T-cell (primary cell): ENCODE data around the gene SLC52A3. TPM values are rescaled to one million over a fixed set of nuclear protein-coding genes. Genes with fewer than 3 reads are reported as not detected.

Source experiments
- ATAC-seq, 4 experiments: fragments of 200-7000 bp in 3 of 4; fragments of 150-1000 bp in 1 of 4; cut with Tn5 transposase; replicated peaks in 1 of 4; 1 replicate in 3 of 4; 2 replicates in 1 of 4; pipeline ENCODE4 v1.10.0; 2021; ENCODE audit warnings: moderate library complexity in 3 of 4, mild to moderate bottlenecking in 2 of 4, moderate number of reproducible peaks in 1 of 4
- CTCF ChIA-PET, 2 donors: fragments of 300-600 bp; sonication (Branson Sonifier 250); formaldehyde crosslinking; loops; one replicate each; lab custom pipeline; 2022; ENCODE audit warnings: antibody characterized with exemption in 2 of 2; lab: Charles Lee
- POLR2A ChIA-PET, 2 donors: fragments of 300-600 bp; sonication (Branson Sonifier 250); formaldehyde crosslinking; loops; one replicate each; lab custom pipeline; 2022; ENCODE audit warnings: antibody characterized with exemption in 2 of 2; lab: Charles Lee
- DNase-seq, 35 experiments: peaks; one replicate each; pipeline versions ENCODE4 v3.0.0 to v3.0.0-alpha.2; 2013 to 2023
- H3K27ac ChIP-seq: one replicate; pipeline ENCODE4 v1.5.1; 2013; ENCODE audit warnings: low read length
- H3K27me3 ChIP-seq, 2 experiments: replicated peaks in 1 of 2; 1 replicate in 1 of 2; 2 replicates in 1 of 2; pipeline versions ENCODE4 v1.6.1 to v1.7.0; 2013; ENCODE audit warnings: low read length in 1 of 2, mixed read lengths in 1 of 2; ENCODE audit not compliant: control insufficient read depth in 2 of 2, insufficient read depth in 2 of 2; ENCODE audit errors: extremely low read depth in 1 of 2
- H3K36me3 ChIP-seq, 2 donors: 1 replicate in 1 of 2; 2 replicates in 1 of 2; pipeline versions ENCODE4 v1.6.1 to v1.7.0; 2013; ENCODE audit warnings: low read length in 1 of 2; ENCODE audit not compliant: control insufficient read depth in 2 of 2, insufficient read depth in 1 of 2; ENCODE audit errors: extremely low read depth in 1 of 2
- H3K4me1 ChIP-seq, 2 experiments: 1 replicate in 1 of 2; 2 replicates in 1 of 2; pipeline versions ENCODE4 v1.6.1 to v1.7.0; 2013; ENCODE audit warnings: low read length in 2 of 2, mixed read lengths in 1 of 2; ENCODE audit not compliant: insufficient read depth in 2 of 2, control insufficient read depth in 1 of 2; ENCODE audit errors: extremely low read depth in 1 of 2
- H3K4me3 ChIP-seq, 2 donors: 1 replicate in 1 of 2; 2 replicates in 1 of 2; pipeline versions ENCODE4 v1.5.1 to v1.7.0; 2013; ENCODE audit warnings: mild to moderate bottlenecking in 2 of 2, low read length in 1 of 2, moderate library complexity in 1 of 2; ENCODE audit not compliant: control insufficient read depth in 1 of 2; ENCODE audit errors: extremely low read depth in 1 of 2
- H3K9me3 ChIP-seq: 2 replicates; pipeline ENCODE4 v1.7.0; 2013
- H3K27ac Mint-ChIP-seq, 2 donors: one replicate each; pipeline ENCODE4 v1.8.0; 2020 to 2021; ENCODE audit warnings: mild to moderate bottlenecking in 2 of 2, mixed read lengths in 2 of 2
- H3K27me3 Mint-ChIP-seq, 2 donors: one replicate each; pipeline ENCODE4 v1.8.0; 2021 to 2022; ENCODE audit warnings: mixed read lengths in 2 of 2
- H3K36me3 Mint-ChIP-seq: one replicate; pipeline ENCODE4 v1.8.0; 2021; ENCODE audit warnings: mixed read lengths
- H3K4me1 Mint-ChIP-seq, 3 donors: one replicate each; pipeline ENCODE4 v1.8.0; 2020 to 2022; ENCODE audit warnings: mixed read lengths in 3 of 3, mild to moderate bottlenecking in 1 of 3
- H3K4me3 Mint-ChIP-seq, 3 donors: one replicate each; pipeline ENCODE4 v1.8.0; 2020 to 2022; ENCODE audit warnings: mild to moderate bottlenecking in 3 of 3, mixed read lengths in 3 of 3, moderate library complexity in 3 of 3
- H3K9me3 Mint-ChIP-seq, 3 donors: one replicate each; pipeline ENCODE4 v1.8.0; 2020 to 2022; ENCODE audit warnings: mixed read lengths in 3 of 3
- WGBS: methylation state at CpG from one replicate; pipeline ENCODE4 v1.1.5; 2013; ENCODE audit warnings: missing lambda C conversion rate; ENCODE audit not compliant: insufficient coverage; 5-methylcytosine and 5-hydroxymethylcytosine counted together
- total RNA-seq, 35 experiments: library from RNA in 6 of 35; stranded (reverse) in 6 of 35; fragments of 120-200 nt in 1 of 35; gene quantifications; one replicate each; pipeline versions ENCODE4 v1.2.1 to v1.2.4 and lab custom pipeline; 2013 to 2026

Gene SLC52A3
- total RNA-seq, 5 donors from 2014 or later (not counting 1 experiment from before 2014, with no cell fraction given) = not detected

DNA sequence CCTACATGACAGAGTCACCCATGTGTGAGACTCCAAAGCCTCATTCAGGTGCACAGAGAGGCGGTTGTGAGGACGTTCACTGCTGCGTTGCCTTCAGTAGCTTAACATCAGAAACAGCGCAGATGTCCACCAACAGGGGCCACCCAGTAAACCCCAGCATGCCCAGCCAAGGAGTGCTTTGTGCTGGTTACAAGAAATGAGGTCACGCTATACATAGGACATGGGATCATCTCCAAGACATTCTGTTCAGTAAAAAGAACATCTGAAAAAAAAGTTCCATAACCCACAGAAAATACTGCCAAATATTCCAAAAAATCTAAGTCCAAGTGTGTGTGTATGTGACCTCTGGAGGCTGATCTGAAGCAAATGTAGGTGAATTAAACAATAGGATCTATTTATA is 16.0 kb downstream of the SLC52A3 start:
- Mint-ChIP-seq H3K9me3 (no peaks in the 10 kb centered on the region), H3K4me3 (no peak overlapping the region), H3K4me1 (peaks cover 3 to 9% (median 9%) of the 10 kb centered on the region in 3 donors), H3K27ac (no peak overlapping the region), H3K36me3 (no peaks in the 10 kb centered on the region), H3K27me3 (peaks cover 9 to 14% of the 10 kb centered on the region in 2 donors)
- peaks cover 0 to 8% of the 10 kb centered on the region in 2 experiments for H3K27me3 ChIP-seq
- ATAC-seq (no peak), DNase-seq (no peak)
- no peaks in the 10 kb centered on the region for H3K36me3 ChIP-seq
- no peak overlapping the region for H3K4me3 ChIP-seq
- ChIA-PET POLR2A (no interaction called here), CTCF (no interaction called here)
- H3K9me3 ChIP-seq = no peaks in the 10 kb centered on the region
- no peak overlapping the region for H3K27ac ChIP-seq
- peaks cover 0 to 3% of the 10 kb centered on the region in 2 experiments for H3K4me1 ChIP-seq
- no CpG with 5 or more reads among the region's 5 CpGs for WGBS

DNA sequence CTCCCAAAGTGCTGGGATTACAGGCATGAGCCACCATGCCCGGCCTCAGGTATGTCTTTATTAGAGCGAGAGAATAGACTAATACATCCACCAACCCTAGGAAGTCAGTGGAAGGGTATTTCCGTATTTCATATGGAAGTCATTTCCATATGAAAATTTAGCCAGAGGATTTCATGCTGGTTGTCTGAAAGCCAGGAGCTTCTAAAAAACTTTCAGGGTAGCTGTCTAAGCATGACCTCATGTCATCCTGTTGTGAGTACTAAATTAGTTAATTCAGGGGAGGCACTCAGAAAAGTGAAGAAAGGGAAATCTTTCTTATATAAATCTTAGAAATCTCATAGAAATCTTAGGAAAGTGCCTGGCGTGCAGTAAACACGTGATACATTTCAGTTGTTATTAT is 16.5 kb downstream of the SLC52A3 start:
- no peak for ATAC-seq
- H3K27ac ChIP-seq = no peak overlapping the region
- Mint-ChIP-seq H3K4me1 (peaks cover 3 to 9% (median 9%) of the 10 kb centered on the region in 3 donors), H3K27ac (no peak overlapping the region), H3K9me3 (no peaks in the 10 kb centered on the region), H3K4me3 (no peak overlapping the region), H3K27me3 (peaks cover 9 to 14% of the 10 kb centered on the region in 2 donors), H3K36me3 (no peaks in the 10 kb centered on the region)
- H3K27me3 ChIP-seq = peaks cover 0 to 8% of the 10 kb centered on the region in 2 experiments
- H3K4me3 ChIP-seq = no peak overlapping the region
- H3K4me1 ChIP-seq = peaks cover 0 to 3% of the 10 kb centered on the region in 2 experiments
- no peak for DNase-seq
- no peaks in the 10 kb centered on the region for H3K9me3 ChIP-seq
- 100% methylated on average over 1 of the region's 5 CpGs for WGBS
- POLR2A ChIA-PET = no interaction called here
- CTCF ChIA-PET = no interaction called here
- H3K36me3 ChIP-seq = no peaks in the 10 kb centered on the region

DNA sequence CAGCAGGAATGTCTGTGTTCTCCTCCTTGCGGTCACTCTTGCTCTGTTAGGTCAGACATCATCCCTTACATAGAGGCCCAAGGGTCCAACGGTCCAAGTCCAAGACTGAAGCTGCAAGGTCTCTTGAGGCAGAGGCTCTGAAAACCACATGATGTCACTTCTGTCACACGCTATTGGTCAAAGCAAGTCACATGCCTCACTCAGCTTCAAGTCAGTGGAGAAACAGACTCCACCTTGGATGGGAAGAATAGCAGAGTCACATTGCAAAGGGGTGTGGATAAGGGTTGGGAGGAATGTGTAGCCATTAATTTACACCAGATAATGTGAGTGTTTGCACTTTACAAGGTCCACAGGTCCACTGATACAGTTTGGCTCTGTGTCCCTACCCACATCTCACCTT is 17.5 kb downstream of the SLC52A3 start:
- Histone ChIP-seq H3K27ac (no peak overlapping the region), H3K27me3 (peaks cover 0 to 8% of the 10 kb centered on the region in 2 experiments), H3K4me3 (no peak overlapping the region), H3K9me3 (peaks cover 3% of the 10 kb centered on the region), H3K36me3 (no peaks in the 10 kb centered on the region), H3K4me1 (peaks cover 0 to 3% of the 10 kb centered on the region in 2 experiments)
- Mint-ChIP-seq H3K27ac (no peak overlapping the region), H3K36me3 (no peaks in the 10 kb centered on the region), H3K27me3 (peaks cover 1 to 10% of the 10 kb centered on the region in 2 donors), H3K4me1 (peaks cover 2 to 4% (median 3%) of the 10 kb centered on the region in 3 donors), H3K9me3 (peaks cover 1 to 3% (median 1%) of the 10 kb centered on the region in 3 donors), H3K4me3 (no peak overlapping the region)
- ATAC-seq (no peak), DNase-seq (no peak)
- POLR2A ChIA-PET = no interaction called here
- CTCF ChIA-PET = no interaction called here
- WGBS = 100% methylated on average over 3 of the region's 3 CpGs

DNA sequence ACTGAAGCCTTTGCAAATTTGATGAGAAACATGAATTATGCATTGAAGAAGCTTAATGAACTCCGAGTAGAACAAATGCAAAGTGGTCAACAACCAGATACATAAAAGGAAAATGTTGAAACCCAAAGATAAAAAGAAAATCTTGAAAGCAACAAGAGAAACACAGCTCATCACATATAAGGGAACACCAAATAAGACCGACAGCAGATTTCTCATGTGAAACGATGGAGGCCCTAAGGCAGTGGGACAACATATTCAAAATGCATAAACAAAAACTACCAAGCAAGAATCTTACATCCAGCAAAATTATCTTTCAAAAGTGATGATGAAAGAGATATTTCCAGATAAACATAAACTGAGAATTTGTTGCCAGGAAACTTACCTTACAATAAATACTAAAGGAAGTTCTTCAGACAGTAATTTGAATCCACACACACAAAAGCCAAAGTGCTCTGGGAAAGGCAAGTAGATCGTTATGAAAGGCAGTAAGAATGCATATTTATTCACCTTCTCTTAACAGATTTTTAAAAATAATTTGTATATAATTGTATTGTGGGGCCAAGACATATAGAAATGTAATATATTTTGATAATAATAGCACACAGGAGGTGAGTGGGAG is 22.5 kb downstream of the SLC52A3 start:
- WGBS = 80% methylated on average over 1 of the region's 4 CpGs
- ChIA-PET POLR2A (no interaction called here), CTCF (no interaction called here)
- Histone ChIP-seq H3K27ac (no peak overlapping the region), H3K27me3 (peaks cover 2 to 17% of the 10 kb centered on the region in 2 experiments), H3K36me3 (no peaks in the 10 kb centered on the region), H3K4me3 (no peak overlapping the region), H3K9me3 (peaks cover 3% of the 10 kb centered on the region), H3K4me1 (no peaks in the 10 kb centered on the region)
- H3K27ac Mint-ChIP-seq = no peak overlapping the region
- H3K36me3 Mint-ChIP-seq = no peaks in the 10 kb centered on the region
- H3K4me1 Mint-ChIP-seq = no peaks in the 10 kb centered on the region
- peaks cover 16 to 27% of the 10 kb centered on the region in 2 donors for H3K27me3 Mint-ChIP-seq
- H3K9me3 Mint-ChIP-seq = peaks cover 8 to 19% (median 15%) of the 10 kb centered on the region in 3 donors
- no peak overlapping the region for H3K4me3 Mint-ChIP-seq
- ATAC-seq (no peak), DNase-seq (no peak)

DNA sequence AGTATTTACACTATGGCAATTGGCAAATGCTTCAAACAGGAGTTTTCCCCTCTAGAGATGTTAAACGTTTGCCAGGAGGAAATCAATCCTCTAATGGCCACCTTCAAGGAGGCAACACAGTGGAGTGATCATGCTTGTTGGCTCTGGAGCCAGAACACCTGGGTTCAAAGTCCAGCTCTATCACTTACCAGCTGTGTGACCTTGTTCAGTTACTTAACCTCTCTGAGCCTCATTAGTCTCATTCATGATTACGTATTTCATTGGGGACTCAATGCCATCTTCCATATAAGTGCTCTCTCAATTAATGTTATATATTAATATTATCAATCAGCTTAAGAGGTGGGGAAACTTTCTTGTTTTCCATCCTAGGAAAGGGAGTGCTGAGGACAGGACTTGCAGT is 26.1 kb downstream of the SLC52A3 start:
- no peak overlapping the region for H3K27ac Mint-ChIP-seq
- no CpG with 5 or more reads among the region's 2 CpGs for whole genome bisulfite sequencing
- Histone ChIP-seq H3K27ac (no peak overlapping the region), H3K4me1 (no peaks in the 10 kb centered on the region), H3K27me3 (peaks cover 2 to 23% of the 10 kb centered on the region in 2 experiments), H3K36me3 (no peaks in the 10 kb centered on the region), H3K4me3 (no peak overlapping the region), H3K9me3 (peaks cover 3% of the 10 kb centered on the region)
- H3K27me3 Mint-ChIP-seq = peaks cover 22 to 23% of the 10 kb centered on the region in 2 donors
- H3K4me3 Mint-ChIP-seq = no peak overlapping the region
- ATAC-seq (no peak), DNase-seq (no peak)
- CTCF ChIA-PET = no interaction called here
- no peaks in the 10 kb centered on the region for H3K4me1 Mint-ChIP-seq
- peaks cover 8 to 19% (median 15%) of the 10 kb centered on the region in 3 donors for H3K9me3 Mint-ChIP-seq
- POLR2A ChIA-PET = no interaction called here
- H3K36me3 Mint-ChIP-seq = no peaks in the 10 kb centered on the region

DNA sequence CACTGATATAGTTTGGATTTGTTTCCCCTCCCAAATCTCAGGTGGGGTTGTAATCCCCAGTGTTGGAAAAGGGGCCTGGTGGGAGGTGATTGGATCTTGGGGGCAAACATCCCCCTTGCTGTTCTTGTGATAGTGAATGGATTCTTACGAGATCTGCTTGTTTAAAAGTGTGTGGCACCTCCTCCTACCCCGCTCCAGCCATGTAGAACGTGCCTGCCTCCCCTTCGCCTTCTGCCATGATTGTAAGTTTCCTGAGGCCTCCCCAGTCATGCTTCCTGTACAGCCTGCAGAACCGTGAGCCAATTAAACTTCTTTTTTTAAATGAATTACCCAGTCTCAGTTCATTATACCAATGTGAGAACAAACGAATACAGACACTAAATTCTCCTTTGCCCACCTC is 26.7 kb downstream of the SLC52A3 start:
- Mint-ChIP-seq H3K36me3 (no peaks in the 10 kb centered on the region), H3K27me3 (peaks cover 22 to 23% of the 10 kb centered on the region in 2 donors), H3K4me1 (no peaks in the 10 kb centered on the region), H3K4me3 (no peak overlapping the region), H3K9me3 (peaks cover 8 to 19% (median 15%) of the 10 kb centered on the region in 3 donors), H3K27ac (no peak overlapping the region)
- 74% methylated on average over 3 of the region's 6 CpGs for WGBS
- peaks cover 3% of the 10 kb centered on the region for H3K9me3 ChIP-seq
- no peak overlapping the region for H3K4me3 ChIP-seq
- ChIA-PET CTCF (no interaction called here), POLR2A (no interaction called here)
- DNase-seq (no peak), ATAC-seq (no peak)
- no peaks in the 10 kb centered on the region for H3K36me3 ChIP-seq
- H3K27ac ChIP-seq = no peak overlapping the region
- peaks cover 2 to 27% of the 10 kb centered on the region in 2 experiments for H3K27me3 ChIP-seq
- no peaks in the 10 kb centered on the region for H3K4me1 ChIP-seq
